Fibroblast of lung (primary cell): Measurements from ENCODE around the gene SPATA33. TPM values are rescaled to one million over a fixed set of nuclear protein-coding genes. Genes with fewer than 3 reads are reported as not detected.
"Not testable (repeated sequence)": the region's sequence is repeated elsewhere in the genome, so short reads cannot be mapped to it uniquely, and the experiment has no call there.

ENCODE experiments used
- DNase-seq, 2 donors: peaks; one replicate each; pipeline versions ENCODE4 v3.0.0 to v3.0.0-alpha.2; 2010; ENCODE audit warnings: low read depth in 2 of 2
- H2AFZ ChIP-seq: 2 replicates; pipeline ENCODE4 v1.5.1; 2012; ENCODE audit warnings: low read length, control low read depth, inconsistent platforms
- H3K27ac ChIP-seq: 2 replicates; pipeline ENCODE4 v1.5.1; 2011; ENCODE audit warnings: low read length, control low read depth; ENCODE audit not compliant: insufficient read depth
- H3K27me3 ChIP-seq: 2 replicates; pipeline ENCODE4 v1.5.1; 2011; ENCODE audit warnings: mild to moderate bottlenecking, low read length; ENCODE audit not compliant: control insufficient read depth, insufficient read depth
- H3K36me3 ChIP-seq: 2 replicates; pipeline ENCODE4 v1.5.1; 2011; ENCODE audit warnings: low read length; ENCODE audit not compliant: control insufficient read depth, insufficient read depth
- H3K4me1 ChIP-seq: 2 replicates; pipeline ENCODE4 v1.5.1; 2011; ENCODE audit warnings: low read length; ENCODE audit not compliant: control insufficient read depth, insufficient read depth; ENCODE audit errors: extremely low read depth
- H3K4me2 ChIP-seq: 2 replicates; pipeline ENCODE4 v1.5.1; 2011; ENCODE audit warnings: low read length, control low read depth; ENCODE audit not compliant: insufficient read depth; ENCODE audit errors: extremely low read depth
- H3K4me3 ChIP-seq, 4 experiments: fragments of 200-600 bp in 1 of 4; sonication (generic) in 1 of 4; replicated peaks in 1 of 4; 2 replicates each; pipeline ENCODE4 v1.5.1; 2011 to 2016; ENCODE audit warnings: low read length in 4 of 4, low read depth in 3 of 4, mild to moderate bottlenecking in 3 of 4, control low read depth in 2 of 4, inconsistent platforms in 1 of 4, mixed read lengths in 1 of 4; ENCODE audit not compliant: insufficient read depth in 1 of 4; ENCODE audit errors: control extremely low read depth in 1 of 4
- H3K79me2 ChIP-seq: 2 replicates; pipeline ENCODE4 v1.5.1; 2012; ENCODE audit warnings: mild to moderate bottlenecking, low read length, inconsistent platforms; ENCODE audit not compliant: control insufficient read depth, insufficient read depth
- H3K9ac ChIP-seq: 2 replicates; pipeline ENCODE4 v1.5.1; 2011; ENCODE audit warnings: mild to moderate bottlenecking, low read length, control low read depth; ENCODE audit not compliant: insufficient read depth
- H3K9me3 ChIP-seq: 2 replicates; pipeline ENCODE4 v1.5.1; 2012; ENCODE audit warnings: low read depth, low read length; ENCODE audit not compliant: control insufficient read depth, insufficient read depth
- H4K20me1 ChIP-seq: 2 replicates; pipeline ENCODE4 v1.5.1; 2011; ENCODE audit warnings: low read length; ENCODE audit not compliant: control insufficient read depth, insufficient read depth; ENCODE audit errors: extremely low read depth
- EZH2 ChIP-seq: IDR thresholded peaks from 2 replicates; pipeline ENCODE4 v1.5.1; 2012; ENCODE audit warnings: low read length, control low read depth, mild to moderate bottlenecking; ENCODE audit errors: missing control alignments
- polyA plus RNA-seq, 2 donors: library from polyadenylated mRNA; depleted of rRNA in 1 of 2; stranded (reverse) in 1 of 2; unstranded in 1 of 2; fragments of >200 nt; gene quantifications; 2 replicates each; pipeline ENCODE4 v1.2.1, GENCODE V29; 2011 to 2012; ENCODE audit warnings: missing spikeins in 1 of 2
- total RNA-seq: library from RNA; depleted of rRNA; stranded (reverse); fragments of >200 nt; gene quantifications from 2 replicates; pipeline ENCODE4 v1.2.1, GENCODE V29; 2014
- TF ChIP-seq, protein P1 (sequence below), 2 donors: IDR thresholded peaks in 1 of 2; conservative IDR thresholded peaks in 1 of 2; 1 replicate in 1 of 2; 2 replicates in 1 of 2; pipeline ENCODE4 v1.5.1; 2011 to 2012; ENCODE audit warnings: low read length in 2 of 2, control low read depth in 1 of 2, inconsistent platforms in 1 of 2, low read depth in 1 of 2, mild to moderate bottlenecking in 1 of 2

SPATA33 gene
- total and polyA plus RNA-seq, 2 donors (not counting 1 experiment from before 2014, with no cell fraction given): 2.0 to 2.8 TPM

DNA sequence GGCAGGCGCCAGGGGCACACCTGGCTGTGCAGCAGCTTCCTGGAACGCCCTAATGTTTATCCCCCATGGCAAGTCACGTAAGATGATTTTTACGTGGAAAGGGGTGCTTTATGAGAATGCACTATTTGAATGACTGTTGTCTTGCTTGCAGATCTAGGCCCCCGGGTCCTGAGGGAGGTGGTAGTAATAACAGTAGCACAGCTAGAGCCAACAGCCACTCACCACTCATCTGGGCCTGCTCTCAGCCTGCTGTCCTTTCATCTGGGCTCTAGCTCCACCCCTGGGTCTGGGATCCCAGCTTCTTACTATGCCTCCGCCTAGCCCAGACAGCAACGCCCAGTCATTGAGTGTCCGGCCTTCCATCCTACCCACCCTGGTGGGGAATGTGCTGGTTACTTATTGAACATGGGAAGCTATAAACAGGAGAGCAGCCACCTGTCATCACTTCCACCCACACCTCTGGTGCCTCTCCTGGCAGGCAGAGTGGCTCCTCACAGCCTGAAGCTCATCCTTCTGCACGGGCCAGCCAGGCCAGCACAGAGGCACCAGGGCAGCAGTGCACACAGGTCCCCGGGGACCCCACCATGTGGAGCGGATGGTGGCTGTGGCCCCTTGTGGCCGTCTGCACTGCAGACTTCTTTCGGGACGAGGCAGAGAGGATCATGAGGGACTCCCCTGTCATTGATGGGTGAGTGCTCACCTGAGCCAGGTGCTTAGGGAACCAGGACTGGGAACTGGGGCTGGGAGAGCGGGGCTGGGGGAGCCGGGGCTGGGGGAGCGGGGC is 27.6 kb upstream of the SPATA33 start:
- no peaks in the 10 kb centered on the region for H4K20me1 ChIP-seq
- H3K79me2 ChIP-seq: no peaks in the 10 kb centered on the region
- TF ChIP-seq, protein P1, sequence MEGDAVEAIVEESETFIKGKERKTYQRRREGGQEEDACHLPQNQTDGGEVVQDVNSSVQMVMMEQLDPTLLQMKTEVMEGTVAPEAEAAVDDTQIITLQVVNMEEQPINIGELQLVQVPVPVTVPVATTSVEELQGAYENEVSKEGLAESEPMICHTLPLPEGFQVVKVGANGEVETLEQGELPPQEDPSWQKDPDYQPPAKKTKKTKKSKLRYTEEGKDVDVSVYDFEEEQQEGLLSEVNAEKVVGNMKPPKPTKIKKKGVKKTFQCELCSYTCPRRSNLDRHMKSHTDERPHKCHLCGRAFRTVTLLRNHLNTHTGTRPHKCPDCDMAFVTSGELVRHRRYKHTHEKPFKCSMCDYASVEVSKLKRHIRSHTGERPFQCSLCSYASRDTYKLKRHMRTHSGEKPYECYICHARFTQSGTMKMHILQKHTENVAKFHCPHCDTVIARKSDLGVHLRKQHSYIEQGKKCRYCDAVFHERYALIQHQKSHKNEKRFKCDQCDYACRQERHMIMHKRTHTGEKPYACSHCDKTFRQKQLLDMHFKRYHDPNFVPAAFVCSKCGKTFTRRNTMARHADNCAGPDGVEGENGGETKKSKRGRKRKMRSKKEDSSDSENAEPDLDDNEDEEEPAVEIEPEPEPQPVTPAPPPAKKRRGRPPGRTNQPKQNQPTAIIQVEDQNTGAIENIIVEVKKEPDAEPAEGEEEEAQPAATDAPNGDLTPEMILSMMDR (conservative IDR thresholded peaks at IDR 0.05 in 1 of 2, IDR thresholded peaks at IDR 0.05 in 1 of 2; ENCODE audit: low read depth in 1 of 2, low read length in 2 of 2): no peak
- no peak for TF ChIP-seq EZH2
- peaks cover 8% of the 10 kb centered on the region for H3K4me1 ChIP-seq
- H3K9me3 ChIP-seq: no peaks in the 10 kb centered on the region
- no peaks in the 10 kb centered on the region for H3K36me3 ChIP-seq
- H3K4me3 ChIP-seq: no peak overlapping the region
- no peak overlapping the region for H3K27ac ChIP-seq
- no peak overlapping the region for H3K4me2 ChIP-seq
- no peak for DNase-seq
- peaks cover 10% of the 10 kb centered on the region for H3K27me3 ChIP-seq
- H3K9ac ChIP-seq: no peak overlapping the region
- no peak overlapping the region for H2AFZ ChIP-seq

DNA sequence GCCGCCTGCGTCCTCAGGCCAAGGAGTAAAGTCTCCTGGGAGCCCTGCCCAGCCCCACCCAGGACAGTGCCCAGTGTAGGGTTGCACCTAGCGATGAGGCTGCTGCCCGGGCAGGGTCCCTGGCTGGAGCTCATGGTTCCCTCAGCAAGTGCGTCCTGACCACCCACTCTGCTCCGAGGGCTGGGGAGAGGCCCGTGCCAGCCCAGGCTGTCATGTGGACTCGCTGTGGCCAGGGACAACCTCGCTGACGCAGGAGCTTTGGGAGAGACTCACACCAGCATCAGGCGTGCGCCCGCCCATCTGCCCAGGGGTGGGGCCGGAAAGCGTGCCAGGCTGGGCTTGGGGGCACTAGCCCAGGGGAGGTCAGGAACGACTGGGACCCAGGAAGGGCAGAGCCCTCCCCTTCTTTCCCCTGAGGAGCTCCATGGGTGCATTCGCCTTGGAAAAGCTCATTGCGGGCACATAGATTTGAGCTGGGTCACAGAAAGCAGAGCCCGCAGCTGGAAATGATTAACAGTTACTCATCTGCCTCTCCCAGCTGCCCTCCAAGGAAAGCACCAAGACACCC is 24.5 kb upstream of the SPATA33 start:
- Histone ChIP-seq H3K27ac (no peak overlapping the region), H3K27me3 (peaks cover 10% of the 10 kb centered on the region), H3K9ac (no peak overlapping the region), H2AFZ (no peak overlapping the region), H3K9me3 (no peaks in the 10 kb centered on the region), H4K20me1 (no peaks in the 10 kb centered on the region), H3K4me2 (no peak overlapping the region), H3K4me1 (peaks cover 8% of the 10 kb centered on the region), H3K4me3 (no peak overlapping the region), H3K79me2 (no peaks in the 10 kb centered on the region), H3K36me3 (no peaks in the 10 kb centered on the region)
- peak; percentile 47 to 74 for DNase-seq
- TF ChIP-seq, protein P1 (conservative IDR thresholded peaks at IDR 0.05 in 1 of 2, IDR thresholded peaks at IDR 0.05 in 1 of 2; ENCODE audit: low read depth in 1 of 2, low read length in 2 of 2): no peak
- TF ChIP-seq EZH2: no peak

- not testable (repeated sequence) for H3K4me3 ChIP-seq, H3K9me3 ChIP-seq, DNase-seq, H4K20me1 ChIP-seq, H3K4me2 ChIP-seq, H3K79me2 ChIP-seq, H3K27me3 ChIP-seq, H3K4me1 ChIP-seq, H3K9ac ChIP-seq, H2AFZ ChIP-seq, H3K36me3 ChIP-seq, H3K27ac ChIP-seq
- peak; percentile 44 for TF ChIP-seq EZH2
Observed at GRCh38 chr16:89634463-89635385, 22.9 kb upstream of the SPATA33 start.
